ENCODE data around the gene ROR2. TPM values are rescaled to one million over a fixed set of nuclear protein-coding genes. Genes with fewer than 3 reads are reported as not detected.

ROR2 gene
- total RNA-seq, 4 donors from 2014 or later, result 4.2 to 23.2 (median 11.2) TPM

DNA sequence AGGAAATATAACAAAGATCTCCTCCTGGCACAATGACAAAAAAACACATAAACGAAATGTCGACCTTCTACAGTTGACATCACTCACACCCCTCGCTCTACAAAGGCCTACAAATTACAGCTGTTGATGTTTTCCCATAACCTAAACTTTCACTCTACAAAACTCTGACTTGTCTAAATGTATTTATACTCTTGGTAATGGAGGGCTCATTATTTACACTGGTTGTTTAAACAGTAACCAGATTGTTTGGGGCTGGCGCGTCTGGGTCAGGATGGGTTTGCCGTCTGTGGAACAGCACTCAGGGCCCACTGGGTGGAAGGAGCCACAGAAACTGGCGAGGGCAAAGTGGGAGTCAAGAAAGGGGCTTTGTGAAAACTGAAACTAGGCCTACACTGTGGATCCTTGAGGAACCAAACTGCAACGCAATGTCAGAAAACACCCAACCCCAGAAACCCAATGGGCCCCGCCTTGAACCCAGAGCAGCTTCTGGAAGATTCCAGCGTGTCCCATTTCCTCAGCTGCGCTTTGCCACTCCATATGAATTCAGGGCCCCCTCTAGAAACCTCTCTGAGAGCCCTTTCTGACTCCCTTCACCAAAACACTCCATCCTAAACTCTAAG is 136.7 kb downstream of the ROR2 start:
- 71 to 75% methylated on average over 4 to 11 of the region's 11 CpGs for WGBS, 2 donors (ENCODE audit: low coverage in 1 of 2)
- DNase-seq, result no peak
- H3K27ac ChIP-seq, result peak overlapping the region; percentile 20 to 72 (median 50)
- in situ Hi-C loops (cut with MboI; ENCODE audit: low pct_ligation_motif_present in 1 of 4, low pct_unique_long_range_greater_than_20kb in 1 of 4, low sequenced_read_pairs in 3 of 4) (no loop called here), intact Hi-C loops (cut with DNase I; ENCODE audit: low total_unique reads) (no loop called here)
- TF ChIP-seq EP300 (IDR thresholded peaks at IDR 0.05; ENCODE audit: low read depth) (no peak), POLR2AphosphoS5 (IDR thresholded peaks at IDR 0.05) (no peak), POLR2A (IDR thresholded peaks at IDR 0.05) (no peak)
- TF ChIP-seq, protein P1, sequence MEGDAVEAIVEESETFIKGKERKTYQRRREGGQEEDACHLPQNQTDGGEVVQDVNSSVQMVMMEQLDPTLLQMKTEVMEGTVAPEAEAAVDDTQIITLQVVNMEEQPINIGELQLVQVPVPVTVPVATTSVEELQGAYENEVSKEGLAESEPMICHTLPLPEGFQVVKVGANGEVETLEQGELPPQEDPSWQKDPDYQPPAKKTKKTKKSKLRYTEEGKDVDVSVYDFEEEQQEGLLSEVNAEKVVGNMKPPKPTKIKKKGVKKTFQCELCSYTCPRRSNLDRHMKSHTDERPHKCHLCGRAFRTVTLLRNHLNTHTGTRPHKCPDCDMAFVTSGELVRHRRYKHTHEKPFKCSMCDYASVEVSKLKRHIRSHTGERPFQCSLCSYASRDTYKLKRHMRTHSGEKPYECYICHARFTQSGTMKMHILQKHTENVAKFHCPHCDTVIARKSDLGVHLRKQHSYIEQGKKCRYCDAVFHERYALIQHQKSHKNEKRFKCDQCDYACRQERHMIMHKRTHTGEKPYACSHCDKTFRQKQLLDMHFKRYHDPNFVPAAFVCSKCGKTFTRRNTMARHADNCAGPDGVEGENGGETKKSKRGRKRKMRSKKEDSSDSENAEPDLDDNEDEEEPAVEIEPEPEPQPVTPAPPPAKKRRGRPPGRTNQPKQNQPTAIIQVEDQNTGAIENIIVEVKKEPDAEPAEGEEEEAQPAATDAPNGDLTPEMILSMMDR (IDR thresholded peaks at IDR 0.05), result no peak
- H3K4me3 ChIP-seq, result no peak overlapping the region
- H3K4me1 ChIP-seq, result peaks cover 13 to 38% (median 20%) of the 10 kb centered on the region in 4 donors
- H3K36me3 ChIP-seq, result no peaks in the 10 kb centered on the region
- H3K27me3 ChIP-seq, result no peaks in the 10 kb centered on the region
- H3K9me3 ChIP-seq, result no peaks in the 10 kb centered on the region

DNA sequence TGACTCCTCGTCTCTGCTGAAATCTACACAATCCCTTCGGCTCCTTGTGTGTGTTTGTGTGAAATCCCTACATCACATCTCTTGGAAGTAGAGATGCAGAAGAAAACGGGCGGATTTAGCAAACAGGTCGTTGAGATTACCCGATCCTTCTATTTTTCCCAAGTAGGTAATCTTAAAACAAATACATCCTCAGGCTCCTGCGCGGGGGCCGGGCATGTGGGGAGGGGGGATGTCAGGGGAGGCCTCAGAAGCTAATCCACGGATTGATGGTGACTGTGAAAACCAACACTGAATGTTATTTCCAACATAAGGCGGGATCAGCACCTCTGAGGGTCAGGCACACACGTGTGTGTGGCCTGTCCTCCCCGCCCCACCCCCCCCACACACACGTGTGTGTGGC is 137.8 kb downstream of the ROR2 start:
- Histone ChIP-seq H3K27ac (peak overlapping the region; percentile 4 to 72 (median 36)), H3K9me3 (no peaks in the 10 kb centered on the region), H3K4me1 (peaks cover 6 to 27% (median 15%) of the 10 kb centered on the region in 4 donors), H3K36me3 (no peaks in the 10 kb centered on the region), H3K4me3 (no peak overlapping the region), H3K27me3 (no peaks in the 10 kb centered on the region)
- TF ChIP-seq, protein P1 (IDR thresholded peaks at IDR 0.05), result no peak
- no peak for TF ChIP-seq EP300 (IDR thresholded peaks at IDR 0.05; ENCODE audit: low read depth)
- no peak for TF ChIP-seq POLR2AphosphoS5 (IDR thresholded peaks at IDR 0.05)
- TF ChIP-seq POLR2A (IDR thresholded peaks at IDR 0.05), result no peak
- intact Hi-C loops (cut with DNase I; ENCODE audit: low total_unique reads), result no loop called here
- no peak for DNase-seq
- 86 to 89% methylated on average over 10 to 14 of the region's 14 CpGs for WGBS, 2 donors (ENCODE audit: low coverage in 1 of 2)
- in situ Hi-C loops (cut with MboI; ENCODE audit: low pct_ligation_motif_present in 1 of 4, low pct_unique_long_range_greater_than_20kb in 1 of 4, low sequenced_read_pairs in 3 of 4), result no loop called here

DNA sequence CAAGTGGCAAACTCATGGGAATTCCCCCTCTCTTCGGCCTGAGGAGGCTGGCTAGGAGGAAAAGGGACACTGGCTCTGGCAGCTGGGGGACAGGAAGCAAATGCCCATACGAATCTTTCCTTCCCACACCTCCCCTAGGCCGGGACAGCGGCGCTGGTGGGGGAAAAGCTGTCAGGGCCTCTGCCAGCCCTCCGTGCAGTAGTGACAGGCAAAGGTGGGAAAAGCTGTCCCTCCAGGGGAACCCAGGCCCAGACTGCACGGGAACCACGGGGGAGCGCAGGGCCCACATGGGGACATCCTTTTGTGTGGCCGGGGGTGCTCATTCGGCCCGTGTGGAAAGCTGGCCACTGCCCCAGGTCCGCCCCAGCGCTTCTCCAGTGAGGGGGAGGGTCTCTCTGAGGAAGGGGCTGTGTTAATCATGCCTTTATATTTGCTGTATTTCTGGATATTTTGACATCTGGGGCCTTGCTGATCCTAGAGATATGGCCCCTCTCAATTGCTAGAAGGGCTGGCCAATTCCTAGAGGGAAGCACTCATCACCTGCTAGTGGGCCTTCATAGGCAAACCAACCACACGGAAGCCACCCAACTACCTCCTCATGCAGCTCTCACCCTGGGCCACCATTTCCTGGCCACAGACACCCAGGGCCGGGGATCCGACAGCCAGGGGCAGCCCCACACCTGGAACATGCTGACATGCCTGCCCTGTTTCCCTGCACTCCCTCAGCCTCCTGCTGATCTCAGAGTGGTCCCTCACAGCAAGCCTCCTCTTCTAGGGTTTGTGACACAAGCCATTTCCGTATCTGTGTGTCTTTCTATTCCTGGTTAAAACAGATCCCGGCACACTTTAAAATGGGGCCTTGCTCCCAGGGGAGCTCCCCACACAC is 138.8 kb downstream of the ROR2 start:
- no peaks in the 10 kb centered on the region for H3K36me3 ChIP-seq
- intact Hi-C loops (cut with DNase I; ENCODE audit: low total_unique reads), result no loop called here
- TF ChIP-seq EP300 (IDR thresholded peaks at IDR 0.05; ENCODE audit: low read depth) (no peak), POLR2AphosphoS5 (IDR thresholded peaks at IDR 0.05) (no peak), POLR2A (IDR thresholded peaks at IDR 0.05) (no peak)
- TF ChIP-seq, protein P1 (IDR thresholded peaks at IDR 0.05), result no peak
- WGBS, 2 donors (ENCODE audit: low coverage in 1 of 2), result 84 to 90% methylated on average over 3 to 19 of the region's 19 CpGs
- in situ Hi-C loops (cut with MboI; ENCODE audit: low pct_ligation_motif_present in 1 of 4, low pct_unique_long_range_greater_than_20kb in 1 of 4, low sequenced_read_pairs in 3 of 4), result no loop called here
- H3K4me1 ChIP-seq, result peaks cover 6 to 22% (median 13%) of the 10 kb centered on the region in 4 donors
- no peak overlapping the region for H3K27ac ChIP-seq
- DNase-seq, result no peak
- H3K4me3 ChIP-seq, result no peak overlapping the region
- H3K27me3 ChIP-seq, result no peaks in the 10 kb centered on the region
- no peaks in the 10 kb centered on the region for H3K9me3 ChIP-seq

DNA sequence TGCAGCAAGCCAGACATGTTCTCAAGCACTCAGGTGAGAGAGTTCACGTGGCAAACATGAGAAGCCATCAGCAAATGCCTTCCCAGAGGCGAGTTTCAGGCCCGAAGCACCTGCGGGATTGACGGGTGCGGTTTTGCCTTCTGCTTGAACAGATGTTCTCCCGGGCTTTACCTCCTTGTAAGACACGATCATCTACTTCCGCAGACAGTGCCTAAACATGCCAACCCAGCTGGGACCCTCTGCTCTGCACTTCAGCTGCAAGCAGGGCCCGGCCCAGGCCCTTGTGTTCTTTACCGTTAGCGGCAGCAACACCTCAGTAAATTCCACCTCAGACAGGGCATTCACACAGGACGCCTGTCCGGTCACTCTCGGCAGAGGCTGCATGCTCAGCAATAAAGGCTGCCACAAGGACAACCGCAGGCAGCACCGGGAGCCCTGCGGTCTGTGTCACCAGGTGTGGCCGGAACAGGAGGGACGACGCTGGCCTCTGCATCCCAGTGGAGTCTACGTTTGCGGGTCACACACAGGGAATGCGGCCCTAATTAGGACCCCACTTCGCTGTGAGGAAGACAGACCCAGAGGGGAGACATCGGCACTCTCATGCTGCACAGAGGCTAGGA is 139.6 kb downstream of the ROR2 start:
- H3K27me3 ChIP-seq, result no peaks in the 10 kb centered on the region
- peaks cover 6 to 19% (median 11%) of the 10 kb centered on the region in 4 donors for H3K4me1 ChIP-seq
- H3K36me3 ChIP-seq, result no peaks in the 10 kb centered on the region
- no peak for DNase-seq
- H3K27ac ChIP-seq, result peak overlapping the region in 2 of 4 donors; percentile 0 to 41
- intact Hi-C loops (cut with DNase I; ENCODE audit: low total_unique reads), result no loop called here
- WGBS, 2 donors (ENCODE audit: low coverage in 1 of 2), result 91 to 100% methylated on average over 1 to 26 of the region's 26 CpGs
- in situ Hi-C loops (cut with MboI; ENCODE audit: low pct_ligation_motif_present in 1 of 4, low pct_unique_long_range_greater_than_20kb in 1 of 4, low sequenced_read_pairs in 3 of 4), result no loop called here
- no peaks in the 10 kb centered on the region for H3K9me3 ChIP-seq
- H3K4me3 ChIP-seq, result no peak overlapping the region
- TF ChIP-seq POLR2A (IDR thresholded peaks at IDR 0.05) (no peak), EP300 (IDR thresholded peaks at IDR 0.05; ENCODE audit: low read depth) (no peak), POLR2AphosphoS5 (IDR thresholded peaks at IDR 0.05) (no peak)
- TF ChIP-seq, protein P1 (IDR thresholded peaks at IDR 0.05), result no peak
